Omental fat pad (tissue), 4 donors: ENCODE measurements around the gene ERCC6. TPM values are rescaled to one million over a fixed set of nuclear protein-coding genes. Genes with fewer than 3 reads are reported as not detected.
A peak's percentile ranks its signal among the peaks of the same experiment; 100 is the strongest.

Experiments
- ATAC-seq: fragments of 150-250 bp; one replicate; pipeline ENCODE4 v1.9.1; 2016; ENCODE audit warnings: mild to moderate bottlenecking, moderate library complexity; ENCODE audit not compliant: low FRiP score
- DNase-seq: peaks from one replicate; pipeline ENCODE4 v3.0.0-alpha.2; 2019; ENCODE audit warnings: low spot score
- total RNA-seq, 4 donors: library from RNA; depleted of rRNA; stranded (reverse); fragments of >200 nt; gene quantifications; one replicate each; pipeline ENCODE4 v1.1.0, GENCODE V29; 2016
- TF ChIP-seq, protein P1 (sequence below), 3 donors: fragments of 450-650 bp; IDR thresholded peaks; one replicate each; pipeline ENCODE4 v1.5.1; 2016 to 2017; ENCODE audit warnings: antibody characterized with exemption in 3 of 3, mild to moderate bottlenecking in 3 of 3, moderate library complexity in 2 of 3

Gene ERCC6
- total RNA-seq, 4 donors from 2014 or later = 11.5 to 16.7 (median 11.8) TPM

- TF ChIP-seq, protein P1, sequence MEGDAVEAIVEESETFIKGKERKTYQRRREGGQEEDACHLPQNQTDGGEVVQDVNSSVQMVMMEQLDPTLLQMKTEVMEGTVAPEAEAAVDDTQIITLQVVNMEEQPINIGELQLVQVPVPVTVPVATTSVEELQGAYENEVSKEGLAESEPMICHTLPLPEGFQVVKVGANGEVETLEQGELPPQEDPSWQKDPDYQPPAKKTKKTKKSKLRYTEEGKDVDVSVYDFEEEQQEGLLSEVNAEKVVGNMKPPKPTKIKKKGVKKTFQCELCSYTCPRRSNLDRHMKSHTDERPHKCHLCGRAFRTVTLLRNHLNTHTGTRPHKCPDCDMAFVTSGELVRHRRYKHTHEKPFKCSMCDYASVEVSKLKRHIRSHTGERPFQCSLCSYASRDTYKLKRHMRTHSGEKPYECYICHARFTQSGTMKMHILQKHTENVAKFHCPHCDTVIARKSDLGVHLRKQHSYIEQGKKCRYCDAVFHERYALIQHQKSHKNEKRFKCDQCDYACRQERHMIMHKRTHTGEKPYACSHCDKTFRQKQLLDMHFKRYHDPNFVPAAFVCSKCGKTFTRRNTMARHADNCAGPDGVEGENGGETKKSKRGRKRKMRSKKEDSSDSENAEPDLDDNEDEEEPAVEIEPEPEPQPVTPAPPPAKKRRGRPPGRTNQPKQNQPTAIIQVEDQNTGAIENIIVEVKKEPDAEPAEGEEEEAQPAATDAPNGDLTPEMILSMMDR (IDR thresholded peaks at IDR 0.05) = no peak
- no peak for ATAC-seq
- DNase-seq = no peak
These were observed 36.7 kb upstream of the ERCC6 start for GRCh38 chr10:49575489-49576072.

DNA sequence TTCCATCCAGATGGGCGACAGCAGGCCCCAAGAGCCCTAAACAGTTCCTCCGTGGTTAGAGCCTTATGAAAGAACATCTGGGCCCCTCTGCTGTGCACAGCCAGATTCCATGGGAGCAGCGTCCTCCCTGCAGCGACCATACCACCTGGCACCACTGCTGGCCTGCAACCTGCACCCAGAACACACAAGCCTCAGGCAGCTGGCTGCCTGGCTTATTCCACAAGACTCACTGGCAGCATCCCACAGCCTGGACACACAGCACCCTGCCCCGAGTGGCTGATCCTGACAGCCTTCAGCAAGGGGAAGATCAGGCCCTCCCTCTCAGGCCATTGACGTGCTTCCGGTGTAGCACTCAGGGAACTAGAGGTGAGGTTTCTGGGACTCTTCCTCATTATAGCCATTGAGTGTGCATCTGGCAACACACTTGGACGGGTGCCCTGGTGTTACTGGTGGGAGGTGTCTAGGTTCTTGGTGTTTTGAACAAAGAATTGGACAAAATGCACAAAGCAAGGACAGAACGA, 33.7 kb upstream of the ERCC6 start:
- no peak for DNase-seq
- no peak for ATAC-seq

GRCh38 chr10:49571388-49571787, 32.5 kb upstream of the ERCC6 start:
- DNase-seq (no peak), ATAC-seq (no peak)
- TF ChIP-seq, protein P1 (IDR thresholded peaks at IDR 0.05) = no peak

More for the DNA sequence above, 33.7 kb upstream of the ERCC6 start:
- TF ChIP-seq, protein P1 (IDR thresholded peaks at IDR 0.05) = no peak

- peak; percentile 84 for ATAC-seq
- TF ChIP-seq, protein P1 (IDR thresholded peaks at IDR 0.05) = no peak
- no peak for DNase-seq
These were observed 30.2 kb upstream of the ERCC6 start for GRCh38 chr10:49569031-49569631.

DNA sequence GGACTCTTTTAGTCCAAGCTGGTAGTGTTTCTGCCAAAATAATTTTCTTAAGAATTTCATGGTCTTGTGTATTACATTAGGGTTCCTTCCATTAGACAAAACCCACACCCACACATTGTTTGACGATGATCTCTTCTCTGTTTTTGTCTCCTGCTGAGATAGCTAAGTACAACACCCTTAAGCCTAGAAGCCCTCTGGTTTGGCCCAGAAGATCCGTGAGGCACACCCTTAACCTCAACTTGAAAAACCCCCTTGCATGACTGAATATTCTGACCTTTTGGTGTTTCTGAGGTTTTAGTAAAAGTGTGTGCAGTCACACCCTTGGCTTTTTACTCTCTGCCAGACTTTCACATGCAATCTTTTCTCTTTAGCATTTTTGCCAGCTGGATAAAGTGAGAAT, 29.3 kb upstream of the ERCC6 start:
- TF ChIP-seq, protein P1 (IDR thresholded peaks at IDR 0.05) = no peak
- ATAC-seq (peak; percentile 83), DNase-seq (no peak)

DNA sequence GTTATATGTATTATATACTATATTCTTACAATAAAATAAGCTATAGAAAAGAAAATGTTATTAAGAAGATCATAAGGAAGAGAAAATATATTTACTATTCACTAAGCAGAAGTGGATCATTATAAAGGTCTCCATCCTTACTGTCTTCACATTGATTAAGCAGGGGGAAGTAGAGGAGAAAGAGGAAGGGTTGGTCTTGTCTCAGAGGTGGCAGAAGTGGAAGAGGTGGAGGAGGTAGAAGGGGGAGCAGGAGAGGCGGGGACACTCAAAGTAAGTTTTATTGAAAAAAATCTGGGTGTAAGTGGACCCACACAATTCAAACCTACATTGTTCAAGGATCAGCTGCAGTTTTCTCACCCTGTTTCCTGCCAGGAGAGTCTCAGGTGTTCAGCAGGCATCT, 28.9 kb upstream of the ERCC6 start:
- ATAC-seq = no peak
- TF ChIP-seq, protein P1 (IDR thresholded peaks at IDR 0.05) = no peak

More for the DNA sequence above, 28.9 kb upstream of the ERCC6 start:
- DNase-seq = no peak
